GM21825 (cell line): ENCODE results near the gene TMEM40.
"Not testable (repeated sequence)": the region's sequence is repeated elsewhere in the genome, so short reads cannot be mapped to it uniquely, and the experiment has no call there.

Experiments used
- ATAC-seq: cut with Tn5 transposase; IDR thresholded peaks from one replicate; pipeline ENCODE4 v1.9.1; 2021; ENCODE audit warnings: mild to moderate bottlenecking, moderate library complexity; ENCODE audit not compliant: unreplicated experiment

The TMEM40 gene

DNA sequence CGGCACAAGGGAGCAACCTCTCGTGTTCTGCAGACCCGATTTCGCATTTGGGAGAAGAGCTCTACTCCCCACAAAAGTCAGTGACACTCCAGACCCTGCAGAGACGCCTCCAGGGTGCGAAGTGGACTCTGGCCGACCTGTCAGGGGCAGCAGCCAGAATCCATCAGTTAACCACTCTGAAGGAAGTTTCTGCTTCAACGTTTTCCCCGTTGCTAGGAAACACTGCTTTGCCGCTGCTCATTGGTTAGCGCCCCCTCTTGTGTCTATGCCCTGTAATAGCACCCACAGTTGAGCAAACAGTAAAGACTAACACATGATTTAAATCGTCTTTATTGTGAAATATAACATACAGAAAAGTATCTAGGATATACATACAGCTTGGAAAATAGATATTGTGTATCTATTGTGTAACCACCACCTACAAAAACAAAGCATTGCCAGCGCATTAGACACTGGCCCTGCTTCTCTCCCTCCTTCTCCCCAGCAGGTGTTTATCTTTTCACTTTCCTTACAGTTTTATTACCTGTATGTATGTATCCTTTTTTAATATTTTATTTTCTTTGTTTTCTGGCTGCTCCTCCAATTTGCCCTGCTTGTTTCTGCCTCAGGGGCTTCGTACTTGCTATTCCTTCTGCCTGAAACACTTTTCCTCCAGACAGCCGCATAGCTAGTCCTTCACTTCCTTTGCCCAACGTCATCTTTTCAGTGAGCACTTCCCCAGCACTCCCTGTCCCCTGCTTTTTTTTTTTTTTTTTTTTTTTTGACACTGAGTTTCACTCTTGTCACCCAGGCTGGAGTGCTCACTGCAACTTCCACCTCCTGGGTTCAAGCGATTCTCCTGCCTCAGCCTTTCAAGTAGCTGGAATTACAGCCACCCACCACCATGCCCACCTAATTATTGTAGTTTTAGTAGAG is 38.8 kb downstream of the TMEM40 start:
- ATAC-seq = peak; percentile 93

DNA sequence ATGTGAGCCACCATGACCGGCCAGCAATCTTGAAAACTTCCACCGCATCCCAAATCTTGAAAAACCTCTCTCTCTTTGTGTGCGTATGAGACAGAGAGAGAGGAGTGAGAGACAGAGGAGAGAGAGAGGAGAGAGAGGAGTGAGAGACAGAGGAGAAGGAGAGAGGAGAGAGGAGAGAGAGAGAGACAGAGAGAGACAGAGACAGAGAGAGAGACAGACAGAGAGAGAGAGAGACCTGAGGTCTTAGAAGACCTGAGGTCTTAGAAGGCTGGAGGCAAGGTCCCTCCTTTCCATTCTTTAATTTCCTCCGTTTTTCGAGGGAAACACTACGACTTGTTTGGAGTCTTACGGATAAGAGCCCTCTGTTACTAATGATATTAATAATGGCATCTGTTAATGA is 39.5 kb downstream of the TMEM40 start:
- no peak for ATAC-seq

DNA sequence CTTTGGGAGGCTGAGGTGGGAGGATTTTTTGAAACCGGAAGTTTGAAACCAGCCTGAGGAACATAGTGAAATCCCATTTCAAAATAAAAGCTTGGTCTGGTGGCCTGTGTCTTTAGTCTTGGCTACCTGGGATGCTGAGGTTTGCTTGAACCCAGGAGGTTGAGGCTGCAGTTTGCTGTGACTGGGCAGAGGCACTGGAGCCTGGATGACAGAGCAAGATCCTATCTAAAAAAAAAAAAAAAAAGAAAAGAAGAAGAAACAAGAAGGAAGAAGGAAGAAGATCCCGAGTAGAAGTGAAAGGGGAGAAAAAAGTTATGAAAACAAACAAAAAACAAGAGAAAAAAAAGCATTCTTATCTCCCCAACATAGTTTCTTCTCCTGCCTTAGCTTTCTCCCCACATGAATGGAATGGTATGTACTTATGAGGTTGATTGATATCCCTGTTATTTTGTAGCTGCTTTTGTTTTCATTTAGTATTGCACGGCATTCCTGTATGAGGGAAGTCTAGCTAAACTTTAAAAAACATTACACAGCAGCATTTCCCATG is 42.4 kb downstream of the TMEM40 start:
- no peak for ATAC-seq

DNA sequence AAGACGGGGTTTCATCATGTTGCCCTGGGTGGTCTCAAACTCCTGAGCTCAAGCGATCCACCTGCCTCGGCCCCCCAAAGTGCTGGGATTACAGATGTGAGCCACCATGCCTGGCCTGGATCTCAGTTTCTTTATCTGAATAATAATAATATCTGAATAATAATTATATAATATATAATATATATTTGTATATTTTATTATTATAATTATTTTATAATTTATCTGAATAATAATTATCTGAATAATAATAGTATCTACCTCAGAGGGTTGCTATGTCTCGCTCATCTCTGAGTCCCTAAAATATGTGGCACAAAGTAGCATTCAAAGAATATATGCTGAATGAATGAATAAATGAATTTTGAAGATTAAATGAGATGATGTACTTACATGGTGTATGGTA is 44.8 kb downstream of the TMEM40 start:
- ATAC-seq = no peak

DNA sequence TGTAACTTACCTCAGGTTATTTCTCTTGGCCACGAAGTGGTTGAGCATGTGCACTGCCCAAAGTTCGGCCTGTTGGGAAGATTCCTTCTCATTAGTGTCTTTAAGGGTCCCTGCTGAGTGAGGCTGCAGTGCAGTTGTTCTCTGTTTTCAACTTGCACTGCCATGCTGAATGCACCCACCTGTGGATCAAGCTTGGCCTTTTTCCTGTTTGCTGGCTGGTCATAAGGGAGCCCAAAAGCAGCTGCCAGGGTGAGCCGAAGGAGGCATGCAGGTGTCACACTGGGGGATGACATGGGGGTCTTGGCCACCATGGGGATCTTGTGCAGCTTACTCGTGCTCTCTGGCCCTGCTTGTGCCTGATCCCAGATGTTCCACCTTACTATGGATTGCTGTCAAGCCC is 49.0 kb downstream of the TMEM40 start:
- no peak for ATAC-seq

DNA sequence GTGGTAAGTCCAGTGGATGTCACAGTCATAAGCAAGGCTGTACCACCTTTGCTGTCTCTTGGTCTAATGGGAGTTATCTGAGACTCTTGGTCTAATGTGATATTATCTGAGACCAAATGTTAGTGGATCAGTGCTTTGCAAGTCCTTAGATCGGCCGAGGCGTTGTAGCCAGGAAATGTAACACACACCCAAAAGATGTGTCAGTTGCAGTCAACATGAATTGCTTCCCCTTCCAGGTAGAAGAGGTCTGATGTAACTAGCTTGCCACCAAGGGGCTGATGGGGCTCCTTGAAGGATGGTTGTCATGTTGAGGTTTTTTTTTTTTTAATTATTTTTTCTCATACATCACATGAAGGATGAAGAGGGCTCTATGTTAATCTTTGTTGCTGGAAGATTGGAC is 49.7 kb downstream of the TMEM40 start:
- no peak for ATAC-seq

DNA sequence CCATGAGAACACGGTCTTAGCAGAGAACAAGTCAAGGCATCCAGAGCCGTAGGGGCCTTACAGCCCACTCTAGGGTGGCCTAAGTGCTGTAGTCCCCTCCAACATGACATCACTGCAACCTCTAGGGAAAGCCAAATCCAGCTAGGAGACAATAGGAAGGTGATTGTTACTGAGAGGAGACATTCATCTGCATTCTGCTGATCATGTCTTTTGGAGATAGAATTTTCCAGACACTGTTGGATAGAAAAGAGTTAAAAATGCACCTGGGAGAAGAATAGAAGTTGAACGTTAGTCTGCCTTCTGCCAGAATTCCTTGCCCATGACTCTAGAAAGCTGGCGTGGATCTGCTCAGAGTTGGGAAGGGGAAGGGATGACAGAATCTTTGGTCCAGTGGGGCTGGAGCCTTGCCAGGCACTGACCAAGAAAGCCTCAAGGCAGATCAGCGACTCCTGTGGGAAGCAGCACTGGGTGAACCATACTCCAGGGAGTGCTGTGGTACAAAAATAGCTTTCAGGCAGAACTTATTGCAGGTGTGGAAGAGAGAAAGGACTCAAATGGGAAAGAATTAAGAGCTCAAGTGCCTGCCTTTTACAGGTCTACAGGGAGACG is 50.4 kb downstream of the TMEM40 start:
- no peak for ATAC-seq

DNA sequence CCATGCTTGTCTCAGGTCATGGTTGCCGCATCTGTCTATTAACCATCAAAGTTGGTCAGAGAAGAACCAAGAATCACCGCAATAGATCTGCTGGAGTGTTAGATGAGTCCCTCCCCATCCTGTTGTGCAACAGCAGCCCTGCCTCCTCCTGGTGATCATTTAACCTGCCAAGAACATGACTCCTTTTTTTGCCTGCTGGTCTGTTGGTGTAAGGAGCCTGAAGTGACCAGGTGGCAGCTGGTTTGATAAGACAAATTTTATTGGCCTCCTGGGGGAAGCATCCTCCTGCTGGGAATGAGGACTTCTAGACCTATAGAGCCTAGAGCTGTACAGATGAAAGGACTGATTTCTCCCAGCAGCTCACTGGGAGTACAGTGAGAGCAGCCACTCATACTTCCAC is 51.6 kb downstream of the TMEM40 start:
- ATAC-seq = no peak

DNA sequence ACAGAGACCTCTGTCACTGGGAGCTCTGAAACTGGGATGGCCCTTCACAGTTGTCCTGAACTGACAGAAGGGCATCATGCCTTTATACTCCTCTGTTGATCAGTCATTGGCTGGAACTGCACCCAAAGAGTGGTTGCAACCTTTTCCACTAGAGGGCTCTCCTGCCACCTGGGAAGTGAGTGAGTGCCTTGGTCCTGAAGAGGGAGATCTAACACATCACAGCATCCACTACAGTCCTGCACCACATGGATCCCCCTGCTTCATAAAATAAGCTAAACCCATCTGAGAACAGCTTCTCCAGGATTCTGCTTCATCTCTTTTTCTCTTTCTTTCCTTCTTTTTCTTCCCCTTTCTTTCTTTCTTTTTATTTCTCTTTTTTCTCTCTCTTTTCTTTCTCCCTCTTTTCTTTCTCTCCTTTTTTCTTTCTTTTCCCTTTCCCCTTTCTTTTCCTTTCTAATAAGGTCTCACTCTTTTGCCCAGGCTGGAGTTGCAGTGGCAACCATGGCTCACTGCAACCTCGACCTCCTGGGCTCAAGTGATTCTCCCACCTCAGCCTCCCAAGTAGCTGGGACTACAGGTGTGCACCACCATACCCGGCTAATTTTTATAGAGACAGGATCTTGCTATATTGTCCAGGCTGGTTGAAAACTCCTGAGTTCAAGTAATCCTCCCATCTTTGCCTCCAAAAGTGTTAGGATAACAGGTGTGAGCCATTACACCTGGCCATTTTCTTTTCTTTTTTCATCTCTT is 52.4 kb downstream of the TMEM40 start:
- peak; percentile 92 for ATAC-seq

DNA sequence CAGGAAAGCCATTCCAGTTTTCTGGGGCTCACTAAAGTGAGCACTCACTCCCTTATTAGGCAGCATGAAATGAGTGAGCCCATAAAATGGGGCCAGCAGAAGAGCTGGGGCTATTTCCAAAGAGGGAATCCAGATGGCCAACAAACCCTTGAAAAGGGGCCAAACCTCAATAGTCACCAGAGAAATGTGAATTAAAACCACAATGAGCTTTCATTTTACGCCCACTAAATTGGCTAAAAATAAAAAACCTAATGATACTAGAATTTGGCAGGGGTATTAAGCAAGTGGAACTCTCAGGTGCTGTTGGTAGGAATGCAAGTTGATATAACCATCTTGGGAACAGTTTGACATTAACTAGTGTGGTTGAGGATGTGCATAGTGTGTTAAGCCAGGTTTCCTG is 53.1 kb downstream of the TMEM40 start:
- ATAC-seq = no peak

DNA sequence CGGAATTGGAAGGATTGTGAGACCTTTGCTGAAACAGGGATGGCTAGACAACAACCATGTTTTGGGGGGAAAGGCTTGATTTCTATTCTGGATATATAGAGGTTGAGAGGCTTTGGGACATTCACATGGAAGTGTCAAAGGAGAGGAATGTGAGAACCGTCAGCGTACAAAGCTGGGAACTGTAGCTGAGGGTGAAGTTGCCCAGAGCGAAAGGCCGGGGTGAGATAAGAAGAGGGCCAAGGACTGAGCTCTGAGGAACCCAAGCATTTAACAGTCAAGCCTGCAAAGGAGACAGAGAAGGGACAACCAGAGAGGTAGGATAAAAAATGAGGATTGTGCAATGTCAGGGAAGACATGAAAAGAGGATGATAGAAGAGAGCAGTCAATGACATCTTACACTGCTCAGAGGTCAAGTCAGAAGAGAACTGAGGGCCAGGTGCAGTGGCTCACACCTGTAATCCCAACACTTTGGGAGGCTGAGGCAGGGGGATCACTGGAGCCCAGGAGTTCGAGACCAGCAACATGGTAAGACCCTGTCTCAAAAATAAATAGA is 53.6 kb downstream of the TMEM40 start:
- no peak for ATAC-seq

DNA sequence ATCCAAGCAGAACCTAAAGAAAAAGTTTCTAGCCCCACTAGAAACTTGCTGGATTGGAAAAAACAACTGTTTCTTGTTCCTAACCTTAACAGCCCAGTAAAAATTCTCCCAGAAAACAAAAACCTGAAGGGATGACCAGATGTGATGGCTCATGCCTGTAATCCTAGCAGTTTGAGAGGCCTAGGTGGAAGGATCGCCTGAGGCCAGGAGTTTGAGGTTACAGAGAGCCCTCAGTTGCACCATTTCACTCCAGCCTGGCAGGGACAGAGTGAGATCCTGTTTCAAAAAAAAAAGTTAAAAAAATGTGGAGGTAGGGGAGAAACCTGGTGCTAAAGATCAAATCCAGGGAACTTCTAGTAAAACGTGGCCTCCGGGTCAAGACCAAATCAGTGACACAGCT is 56.6 kb downstream of the TMEM40 start:
- no peak for ATAC-seq

DNA sequence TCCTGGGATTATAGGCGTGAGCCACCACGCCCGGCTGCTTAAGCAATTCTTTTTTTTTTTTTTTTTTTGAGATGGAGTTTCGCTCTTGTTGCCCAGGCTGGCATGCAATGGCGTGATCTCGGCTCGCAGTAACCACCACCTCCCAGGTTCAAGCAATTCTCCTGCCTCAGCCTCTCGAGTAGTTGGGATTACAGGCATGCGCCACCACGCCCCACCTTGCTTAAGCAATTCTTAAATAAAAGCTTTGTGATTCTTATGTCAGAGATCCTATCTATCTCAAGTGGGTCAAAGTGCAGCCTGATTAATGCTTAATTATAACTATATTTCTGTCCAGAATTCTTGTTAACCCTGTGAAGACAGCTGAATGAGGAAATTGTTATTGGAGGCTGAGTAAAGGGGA is 57.5 kb downstream of the TMEM40 start:
- ATAC-seq = not testable (repeated sequence)

DNA sequence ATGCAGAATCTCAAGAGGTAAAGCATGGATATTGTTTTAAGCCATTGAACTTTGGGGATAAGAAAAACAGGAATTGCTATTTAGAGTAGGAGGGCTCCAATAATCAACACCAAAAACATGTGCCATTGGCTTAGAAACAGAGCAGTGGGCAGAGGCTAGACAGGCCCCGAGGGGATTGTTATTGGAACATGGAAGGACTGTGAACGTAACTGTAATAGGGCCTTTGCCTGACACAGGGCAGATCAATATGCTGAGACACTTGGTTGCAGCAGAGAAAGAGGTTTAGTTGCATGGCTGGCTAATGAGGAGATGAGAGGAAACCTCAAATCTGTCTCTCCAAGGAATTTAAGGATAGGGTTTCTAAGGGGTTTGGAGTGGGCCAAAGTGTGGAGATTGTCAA is 58.3 kb downstream of the TMEM40 start:
- no peak for ATAC-seq

DNA sequence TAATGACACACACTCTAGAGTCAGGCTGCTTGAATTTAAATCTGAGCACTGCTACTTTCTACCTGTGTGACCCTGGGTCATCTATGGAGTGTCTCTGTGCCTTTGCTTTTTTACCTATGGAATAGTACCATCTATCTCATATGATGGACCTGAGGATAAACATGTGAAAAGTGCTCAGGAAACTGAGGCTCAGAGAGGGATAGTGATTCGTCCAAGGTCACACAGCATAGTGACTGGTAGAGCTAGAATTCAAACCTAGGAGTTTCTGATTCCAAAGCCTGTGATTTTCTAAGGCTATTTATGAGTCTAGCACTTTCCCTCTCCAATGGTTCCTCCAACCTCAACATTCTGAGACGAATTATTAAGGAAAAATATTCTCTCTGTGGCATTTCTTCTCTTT is 63.1 kb downstream of the TMEM40 start:
- no peak for ATAC-seq

DNA sequence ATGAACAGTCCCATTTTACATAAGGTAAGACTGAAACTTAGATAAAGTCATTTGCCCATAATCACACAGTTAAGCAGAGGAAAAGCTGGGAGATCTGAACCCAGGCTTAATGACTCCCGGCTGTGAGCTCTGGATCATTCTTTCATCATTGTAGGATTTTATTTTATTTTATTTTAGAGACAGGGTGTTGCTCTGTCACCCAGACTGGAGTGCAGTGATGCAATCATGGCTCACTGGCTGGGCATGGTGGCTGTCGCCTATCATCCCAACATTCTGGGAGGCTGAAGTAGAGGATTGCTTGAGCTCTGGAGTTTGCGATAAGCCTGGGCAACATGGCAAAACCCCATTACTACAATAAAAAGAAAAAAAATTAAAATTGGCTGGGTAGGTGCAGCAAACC is 63.9 kb downstream of the TMEM40 start:
- no peak for ATAC-seq

DNA sequence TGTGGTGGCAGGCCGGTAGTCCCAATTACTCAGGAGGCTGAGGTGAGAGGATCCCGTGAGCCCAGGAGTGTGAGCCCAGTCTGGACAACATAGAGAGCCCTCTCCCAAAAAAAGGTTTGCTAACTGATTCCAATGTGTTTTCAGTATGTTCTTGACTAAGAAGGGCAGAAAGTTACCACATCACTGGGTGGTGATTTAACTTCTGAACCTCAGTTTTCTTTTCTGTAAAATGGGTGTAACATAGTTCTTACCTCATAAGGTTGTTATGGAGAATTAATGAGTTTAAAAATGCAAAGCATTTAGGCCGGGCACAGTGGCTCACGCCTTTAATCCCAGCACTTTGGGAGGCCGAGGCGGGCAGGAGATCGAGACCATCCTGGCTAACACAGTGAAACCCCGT is 66.6 kb downstream of the TMEM40 start:
- no peak for ATAC-seq

DNA sequence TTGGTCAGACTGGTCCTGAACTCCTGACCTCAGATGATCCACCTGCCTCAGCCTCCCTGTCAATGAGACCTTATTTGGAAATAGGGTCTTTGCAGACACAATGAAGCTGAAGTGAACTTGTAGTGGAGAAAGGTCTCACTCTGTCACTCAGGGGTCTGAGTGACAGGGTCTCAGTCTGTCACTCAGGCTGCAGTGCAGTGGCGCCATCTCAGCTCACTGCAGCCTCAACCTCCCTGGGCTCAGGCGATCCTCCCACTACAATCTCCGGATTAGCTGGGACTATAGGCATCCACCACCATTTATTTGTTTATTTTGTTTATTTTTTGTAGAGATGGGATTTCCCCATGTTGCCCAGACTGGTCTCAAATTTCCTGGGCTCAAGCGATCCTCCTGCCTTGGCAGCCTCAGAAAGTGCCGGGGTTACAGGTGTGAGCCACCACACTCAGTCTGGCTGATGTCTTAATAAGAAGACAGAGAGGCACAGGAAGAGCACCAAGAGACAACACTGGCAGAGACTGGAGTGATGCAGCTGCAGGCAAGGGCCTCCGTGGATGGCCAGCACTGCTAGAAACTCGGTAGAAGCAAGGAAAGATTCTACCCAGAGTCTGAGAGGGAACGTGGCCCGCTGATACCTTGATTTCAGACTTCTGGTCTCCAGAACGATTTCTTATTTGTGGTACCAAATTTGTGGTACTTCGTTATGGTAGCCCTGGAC is 68.9 kb downstream of the TMEM40 start:
- ATAC-seq = no peak

DNA sequence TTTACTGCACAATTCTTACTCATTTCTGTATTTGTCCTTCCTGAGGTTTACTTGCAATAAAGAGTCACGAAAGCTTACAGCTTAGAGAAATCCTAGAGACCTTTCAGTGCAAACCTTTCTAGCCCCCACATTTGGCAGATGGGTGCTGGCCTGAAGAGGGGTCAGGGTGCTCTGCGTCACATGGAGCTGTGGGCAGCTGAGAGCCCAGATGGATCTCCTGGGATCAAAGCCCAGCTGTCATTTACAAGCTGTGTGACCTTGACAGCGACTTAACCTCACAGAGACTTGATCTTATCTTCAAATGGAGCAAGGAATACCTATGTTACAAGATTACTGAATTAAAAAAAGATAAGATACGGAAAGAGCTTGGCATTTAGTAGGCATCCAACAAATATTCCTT is 71.1 kb downstream of the TMEM40 start:
- ATAC-seq = no peak

DNA sequence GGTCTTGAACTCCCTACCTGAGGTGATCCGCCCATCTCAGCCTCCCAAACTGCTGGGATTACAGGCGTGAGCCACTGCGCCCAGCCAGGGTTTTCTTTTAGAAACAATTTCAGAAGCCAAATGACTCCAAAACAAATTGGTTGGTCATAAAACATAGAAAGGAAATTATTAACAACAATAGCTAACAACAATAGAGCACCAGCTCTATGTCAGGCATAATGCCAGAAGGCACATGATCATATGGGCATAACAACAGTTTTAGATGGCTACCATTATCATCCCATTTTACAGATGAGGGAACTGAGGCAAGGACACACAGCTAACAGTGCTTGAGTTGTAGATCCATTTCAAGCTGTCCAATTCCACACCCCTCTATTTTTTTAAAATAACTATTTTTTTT is 73.0 kb downstream of the TMEM40 start:
- ATAC-seq = no peak
